ENCODE results near the gene TAS1R2.
"Not testable (repeated sequence)": the region's sequence is repeated elsewhere in the genome, so short reads cannot be mapped to it uniquely, and the experiment has no call there.

Gene TAS1R2

DNA sequence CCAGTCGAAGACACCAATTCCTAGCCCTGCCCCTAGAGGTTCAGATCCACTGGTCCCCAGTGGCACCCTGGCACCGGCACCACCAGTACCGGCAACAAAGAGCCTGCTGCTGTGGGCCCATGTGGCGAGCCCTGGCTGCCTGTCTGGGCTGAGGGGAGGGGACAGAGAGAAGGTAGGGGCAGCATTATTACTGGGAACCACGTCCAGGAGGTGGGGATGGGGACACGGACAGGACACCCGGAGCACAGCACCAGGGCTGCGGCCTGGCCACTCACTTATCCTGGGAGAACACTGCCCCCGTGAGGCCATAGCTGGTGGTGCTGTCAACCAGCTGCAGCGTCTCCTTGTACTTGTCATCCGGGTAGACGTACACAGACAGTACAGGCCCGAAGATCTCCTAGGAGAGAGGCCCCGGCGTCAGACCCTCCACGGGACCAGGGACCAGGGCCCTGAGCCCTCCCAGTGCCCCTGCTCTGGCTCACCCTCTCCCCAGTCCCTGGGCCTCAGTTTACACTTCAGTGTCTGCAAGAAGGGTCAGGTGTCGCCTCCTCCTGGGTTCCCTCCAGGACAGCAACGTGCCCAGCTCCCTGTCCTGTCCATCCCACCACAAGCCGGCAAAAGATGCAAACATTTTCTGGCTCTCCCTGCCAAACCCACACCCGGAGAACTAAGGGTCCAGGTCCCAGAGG, 15.8 kb upstream of the TAS1R2 start:
- H3K27ac ChIP-seq = no peak overlapping the region
- TF ChIP-seq, protein P1, sequence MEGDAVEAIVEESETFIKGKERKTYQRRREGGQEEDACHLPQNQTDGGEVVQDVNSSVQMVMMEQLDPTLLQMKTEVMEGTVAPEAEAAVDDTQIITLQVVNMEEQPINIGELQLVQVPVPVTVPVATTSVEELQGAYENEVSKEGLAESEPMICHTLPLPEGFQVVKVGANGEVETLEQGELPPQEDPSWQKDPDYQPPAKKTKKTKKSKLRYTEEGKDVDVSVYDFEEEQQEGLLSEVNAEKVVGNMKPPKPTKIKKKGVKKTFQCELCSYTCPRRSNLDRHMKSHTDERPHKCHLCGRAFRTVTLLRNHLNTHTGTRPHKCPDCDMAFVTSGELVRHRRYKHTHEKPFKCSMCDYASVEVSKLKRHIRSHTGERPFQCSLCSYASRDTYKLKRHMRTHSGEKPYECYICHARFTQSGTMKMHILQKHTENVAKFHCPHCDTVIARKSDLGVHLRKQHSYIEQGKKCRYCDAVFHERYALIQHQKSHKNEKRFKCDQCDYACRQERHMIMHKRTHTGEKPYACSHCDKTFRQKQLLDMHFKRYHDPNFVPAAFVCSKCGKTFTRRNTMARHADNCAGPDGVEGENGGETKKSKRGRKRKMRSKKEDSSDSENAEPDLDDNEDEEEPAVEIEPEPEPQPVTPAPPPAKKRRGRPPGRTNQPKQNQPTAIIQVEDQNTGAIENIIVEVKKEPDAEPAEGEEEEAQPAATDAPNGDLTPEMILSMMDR (IDR thresholded peaks at IDR 0.05) = peak; percentile 70
- H3K4me3 ChIP-seq = no peak overlapping the region
- DNase-seq (ENCODE audit: low spot score) = peak; percentile 86

DNA sequence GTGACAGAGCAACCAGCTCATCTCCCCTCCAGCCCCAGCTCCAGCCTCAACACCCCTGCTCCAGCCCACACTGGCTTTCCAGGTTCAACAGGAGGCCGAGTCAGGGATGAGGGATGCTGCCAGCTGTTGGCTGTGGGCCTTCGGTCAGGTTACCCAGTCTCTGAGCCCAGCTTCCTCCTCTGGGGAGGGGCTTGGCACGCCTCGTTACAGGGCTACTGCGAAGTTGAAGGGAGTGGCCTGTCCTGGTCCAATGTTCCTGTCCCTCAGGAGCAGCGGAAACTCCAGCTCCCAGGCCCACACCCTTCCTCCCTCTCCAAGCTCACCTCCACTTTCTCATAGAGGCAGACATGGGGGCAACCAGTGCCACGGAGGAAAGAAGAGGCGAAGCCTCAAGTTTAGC, 15.1 kb upstream of the TAS1R2 start:
- no peak for DNase-seq (ENCODE audit: low spot score)
- H3K4me3 ChIP-seq = no peak overlapping the region
- TF ChIP-seq, protein P1 (IDR thresholded peaks at IDR 0.05) = no peak
- no peak overlapping the region for H3K27ac ChIP-seq

DNA sequence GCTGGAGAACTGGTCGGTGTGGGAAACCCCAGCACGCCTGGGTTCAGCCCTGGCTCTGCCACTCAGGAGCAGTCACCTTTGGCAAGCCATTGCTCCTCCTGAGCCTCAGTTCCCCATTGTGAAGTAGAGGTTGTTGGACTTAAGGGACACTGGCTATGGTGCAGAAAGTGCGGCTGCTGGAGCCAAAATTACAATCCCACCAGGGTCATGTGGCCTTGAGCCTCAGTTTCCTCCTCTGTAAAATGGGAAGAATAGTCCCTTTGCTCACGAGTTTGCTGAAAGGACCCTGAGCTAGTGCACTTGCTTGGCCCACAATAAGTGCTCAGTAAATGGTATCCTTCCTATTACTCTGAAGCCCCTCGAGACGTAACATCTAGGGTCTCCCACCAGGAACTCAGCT, 14.6 kb upstream of the TAS1R2 start:
- TF ChIP-seq, protein P1 (IDR thresholded peaks at IDR 0.05) = no peak
- Histone ChIP-seq H3K27ac (no peak overlapping the region), H3K4me3 (no peak overlapping the region)
- no peak for DNase-seq (ENCODE audit: low spot score)

DNA sequence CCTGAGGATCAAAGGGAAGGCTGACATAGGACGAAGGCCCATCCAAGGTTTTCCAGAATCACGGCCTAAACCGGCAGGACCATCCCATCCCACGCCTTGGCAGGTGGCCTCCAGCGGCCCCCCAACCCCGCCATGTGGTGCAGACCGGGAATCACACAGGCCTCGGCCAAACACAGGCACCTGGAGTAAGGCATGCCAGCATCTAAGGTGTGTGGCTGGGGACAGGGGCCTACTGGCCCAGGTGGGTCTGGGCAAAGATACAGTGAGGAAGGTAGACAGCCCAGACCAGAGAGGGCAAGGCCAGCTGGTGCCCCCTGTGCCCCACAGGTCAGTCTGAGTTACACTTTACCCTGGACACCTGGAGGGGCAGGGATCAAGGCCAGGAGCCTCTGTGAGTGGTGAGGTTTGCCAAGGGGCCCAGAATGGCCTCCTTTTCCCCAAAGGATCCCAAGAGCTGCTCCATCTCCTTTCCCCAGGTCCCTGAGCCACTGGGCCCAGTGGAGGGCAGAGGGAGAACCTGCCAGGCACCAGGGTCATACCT, 12.7 kb upstream of the TAS1R2 start:
- TF ChIP-seq, protein P1 (IDR thresholded peaks at IDR 0.05) = no peak
- Histone ChIP-seq H3K27ac (no peak overlapping the region), H3K4me3 (no peak overlapping the region)
- DNase-seq (ENCODE audit: low spot score) = no peak

DNA sequence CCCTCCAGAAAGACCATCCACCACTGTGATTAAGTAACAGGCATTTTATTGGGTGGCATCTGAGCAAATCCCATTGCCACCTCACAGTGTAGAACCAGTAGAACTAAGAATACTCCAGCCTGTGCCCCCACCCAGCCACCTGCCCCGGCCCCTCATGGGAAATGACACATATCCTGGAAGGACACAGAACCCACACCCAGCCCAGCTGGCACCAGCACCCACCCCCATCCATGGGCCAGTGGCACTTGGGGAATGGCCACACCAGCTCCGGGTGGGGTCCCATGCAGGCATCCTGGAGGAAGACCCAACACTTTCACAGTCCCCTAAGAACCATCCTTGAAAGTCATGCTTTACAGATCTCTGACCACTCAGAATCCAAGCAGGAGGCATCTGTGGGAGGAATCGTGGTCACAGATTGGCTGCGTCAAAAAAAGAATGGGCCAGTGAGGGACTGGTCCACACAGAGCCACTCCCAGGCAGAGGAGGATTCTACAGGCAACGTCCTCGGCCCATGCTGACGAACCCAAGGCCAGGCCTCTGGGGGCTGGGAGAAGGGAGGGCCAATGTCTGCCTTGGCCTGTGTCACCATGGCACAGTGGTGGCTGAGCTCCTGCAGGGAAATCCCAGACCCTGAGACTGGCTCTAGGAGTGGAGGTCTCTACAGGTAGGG, 12.1 kb upstream of the TAS1R2 start:
- TF ChIP-seq, protein P1 (IDR thresholded peaks at IDR 0.05) = no peak
- no peak for DNase-seq (ENCODE audit: low spot score)
- H3K4me3 ChIP-seq = no peak overlapping the region
- no peak overlapping the region for H3K27ac ChIP-seq

DNA sequence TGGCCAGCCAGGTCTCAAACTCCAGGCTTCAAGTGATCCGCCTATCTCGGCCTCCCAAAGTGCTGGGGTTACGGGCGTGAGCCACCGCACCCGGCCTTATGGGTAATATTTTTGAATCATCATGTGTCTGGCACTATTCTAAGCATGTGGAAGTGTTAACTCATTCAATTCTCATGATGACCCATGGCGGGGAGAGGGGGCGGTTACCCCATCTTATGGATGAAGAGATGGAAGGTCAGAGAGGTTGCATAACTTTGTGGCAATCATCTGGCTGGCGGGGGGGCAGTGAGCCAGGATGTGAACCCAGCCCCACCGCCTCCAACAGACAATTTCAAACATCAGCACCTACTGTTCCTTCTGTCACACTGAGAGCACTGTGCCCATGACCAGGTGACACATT, 11.5 kb upstream of the TAS1R2 start:
- Histone ChIP-seq H3K27ac (no peak overlapping the region), H3K4me3 (no peak overlapping the region)
- TF ChIP-seq, protein P1 (IDR thresholded peaks at IDR 0.05) = no peak
- DNase-seq (ENCODE audit: low spot score) = no peak

DNA sequence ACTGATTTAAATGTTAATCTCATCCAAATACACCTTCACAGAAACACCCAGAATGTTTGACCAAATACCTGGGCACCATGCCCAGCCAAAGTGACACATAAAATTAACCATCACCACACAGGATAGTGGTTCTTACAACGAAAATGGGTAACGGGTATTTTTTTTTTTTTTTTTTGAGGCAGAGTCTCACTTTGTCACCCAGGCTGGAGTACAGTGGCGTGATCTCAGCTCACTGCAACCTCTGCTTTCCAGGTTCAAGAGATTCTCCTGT, 11.1 kb upstream of the TAS1R2 start:
- not testable (repeated sequence) for DNase-seq (ENCODE audit: low spot score); H3K27ac ChIP-seq; H3K4me3 ChIP-seq
